Muscle of leg (tissue), 11 donors: Measurements from ENCODE around the gene LUZP2. TPM values are rescaled to one million over a fixed set of nuclear protein-coding genes. Genes with fewer than 3 reads are reported as not detected.

Experiments used
- DNase-seq: peaks from one replicate; pipeline ENCODE4 v3.0.0; 2013
- H3K27ac ChIP-seq: one replicate; pipeline ENCODE4 v1.5.1; 2013; ENCODE audit warnings: mild to moderate bottlenecking, low read length, control low read depth
- H3K27me3 ChIP-seq: one replicate; pipeline ENCODE4 v1.6.1; 2013; ENCODE audit warnings: low read length; ENCODE audit not compliant: control insufficient read depth, insufficient read depth
- H3K36me3 ChIP-seq: one replicate; pipeline ENCODE4 v1.6.1; 2013; ENCODE audit warnings: low read length; ENCODE audit not compliant: control insufficient read depth, insufficient read depth
- H3K4me1 ChIP-seq: one replicate; pipeline ENCODE4 v1.6.1; 2013; ENCODE audit warnings: low read length; ENCODE audit not compliant: control insufficient read depth, insufficient read depth
- H3K4me3 ChIP-seq: one replicate; pipeline ENCODE4 v1.5.1; 2013; ENCODE audit warnings: low read length, control low read depth
- H3K9me3 ChIP-seq: replicated peaks from 2 replicates; pipeline ENCODE4 v1.6.1; 2013; ENCODE audit warnings: low read depth, low read length; ENCODE audit not compliant: control insufficient read depth
- WGBS: methylation state at CpG from one replicate; pipeline ENCODE4 v1.1.5; 2013; ENCODE audit warnings: missing lambda C conversion rate; ENCODE audit not compliant: insufficient coverage; 5-methylcytosine and 5-hydroxymethylcytosine counted together
- polyA plus RNA-seq, 8 donors: library from polyadenylated mRNA; unstranded; fragments of 120-200 nt; gene quantifications; one replicate each; pipeline versions ENCODE4 v1.2.1 to v1.2.3, GENCODE V29; 2013; ENCODE audit warnings: inconsistent platforms in 1 of 8, low replicate concordance in 1 of 8; ENCODE audit not compliant: insufficient read length in 8 of 8, insufficient read depth in 1 of 8
- total RNA-seq: library from RNA; stranded (reverse); fragments of 120-200 nt; gene quantifications from one replicate; pipeline ENCODE4 v1.2.4, GENCODE V29; 2013

Gene LUZP2
- total and polyA plus RNA-seq, 9 donors = 0.40 to 3.6 (median 1.7) TPM

- DNase-seq = no peak
- no CpG with 5 or more reads among the region's 2 CpGs for WGBS
- Histone ChIP-seq H3K27me3 (no peaks in the 10 kb centered on the region), H3K4me1 (no peaks in the 10 kb centered on the region), H3K9me3 (no peaks in the 10 kb centered on the region), H3K4me3 (no peak overlapping the region), H3K27ac (no peak overlapping the region), H3K36me3 (no peaks in the 10 kb centered on the region)
Measured at GRCh38 chr11:24651873-24652272, 155.0 kb downstream of the LUZP2 start.

GRCh38 chr11:24653901-24654300 lies 157.0 kb downstream of the LUZP2 start:
- no peak for DNase-seq
- no peaks in the 10 kb centered on the region for H3K36me3 ChIP-seq
- H3K27me3 ChIP-seq = no peaks in the 10 kb centered on the region
- no peak overlapping the region for H3K4me3 ChIP-seq
- H3K4me1 ChIP-seq = no peaks in the 10 kb centered on the region
- no CpG with 5 or more reads among the region's 4 CpGs for WGBS
- H3K9me3 ChIP-seq = no peaks in the 10 kb centered on the region
- H3K27ac ChIP-seq = no peak overlapping the region

GRCh38 chr11:24661331-24661730 lies 164.5 kb downstream of the LUZP2 start:
- peak; percentile 72 for DNase-seq
- no CpG with 5 or more reads among the region's 1 CpG for WGBS
- no peaks in the 10 kb centered on the region for H3K27me3 ChIP-seq
- H3K36me3 ChIP-seq = no peaks in the 10 kb centered on the region
- H3K27ac ChIP-seq = no peak overlapping the region
- H3K4me3 ChIP-seq = no peak overlapping the region
- no peaks in the 10 kb centered on the region for H3K4me1 ChIP-seq
- no peaks in the 10 kb centered on the region for H3K9me3 ChIP-seq

GRCh38 chr11:24664399-24664798 lies 167.5 kb downstream of the LUZP2 start:
- Histone ChIP-seq H3K4me1 (no peaks in the 10 kb centered on the region), H3K27ac (no peak overlapping the region), H3K9me3 (no peaks in the 10 kb centered on the region), H3K27me3 (no peaks in the 10 kb centered on the region), H3K4me3 (no peak overlapping the region), H3K36me3 (no peaks in the 10 kb centered on the region)
- WGBS = 88% methylated on average over 1 of the region's 1 CpG
- no peak for DNase-seq

- Histone ChIP-seq H3K27me3 (no peaks in the 10 kb centered on the region), H3K9me3 (no peaks in the 10 kb centered on the region), H3K36me3 (no peaks in the 10 kb centered on the region), H3K4me1 (no peaks in the 10 kb centered on the region), H3K27ac (no peak overlapping the region), H3K4me3 (no peak overlapping the region)
- WGBS = no CpG with 5 or more reads among the region's 5 CpGs
- DNase-seq = no peak
Measured at GRCh38 chr11:24667353-24667968, 170.6 kb downstream of the LUZP2 start.

GRCh38 chr11:24678703-24679348 lies 182.0 kb downstream of the LUZP2 start:
- Histone ChIP-seq H3K27me3 (no peaks in the 10 kb centered on the region), H3K4me1 (no peaks in the 10 kb centered on the region), H3K27ac (no peak overlapping the region), H3K36me3 (no peaks in the 10 kb centered on the region), H3K9me3 (no peaks in the 10 kb centered on the region), H3K4me3 (no peak overlapping the region)
- no peak for DNase-seq
- no CpG with 5 or more reads among the region's 5 CpGs for WGBS

DNA sequence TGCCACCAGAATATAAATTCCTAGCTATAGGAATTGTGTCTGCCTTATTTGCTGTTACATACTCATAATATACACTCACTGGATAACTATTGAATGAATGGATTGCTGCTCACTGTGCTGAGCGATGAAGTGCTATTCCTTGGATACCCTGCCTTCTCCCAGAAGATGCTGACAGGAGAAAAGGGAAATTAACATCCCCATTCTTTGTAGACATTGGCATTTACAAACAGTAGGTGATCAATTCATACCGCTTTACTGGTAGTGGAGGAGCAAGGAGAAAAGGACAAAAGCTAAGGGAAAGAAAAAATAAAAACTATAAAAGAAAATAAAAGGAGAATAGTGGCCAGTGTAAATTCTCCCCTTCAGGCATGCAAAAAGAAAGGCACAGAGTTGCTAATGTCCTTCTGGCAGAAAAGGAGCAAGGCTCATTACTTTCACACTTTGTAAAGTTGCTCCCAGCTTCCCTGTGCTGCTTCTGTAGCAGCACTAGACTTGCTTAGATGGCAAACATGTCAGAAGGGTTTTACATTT lies 183.0 kb downstream of the LUZP2 start:
- H3K27me3 ChIP-seq = no peaks in the 10 kb centered on the region
- no CpG with 5 or more reads among the region's 2 CpGs for WGBS

DNA sequence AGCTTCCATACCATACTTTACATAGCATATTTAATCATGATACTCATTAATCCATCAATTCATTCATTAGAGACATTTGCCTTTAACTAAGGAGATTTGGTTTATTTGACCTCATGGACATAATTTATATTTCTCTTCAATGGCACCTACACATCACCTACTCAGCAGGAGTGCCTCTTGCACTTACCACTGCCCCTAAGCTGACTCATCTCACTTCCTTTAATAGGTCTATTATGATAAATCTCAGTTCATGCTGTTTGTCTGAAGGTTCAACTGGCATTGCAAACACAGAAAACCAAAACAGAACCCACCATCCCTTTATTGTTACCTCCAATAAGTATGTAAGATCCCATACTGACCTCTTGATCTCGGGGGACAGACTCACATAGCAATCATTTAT lies 186.7 kb downstream of the LUZP2 start:
- no peak overlapping the region for H3K27ac ChIP-seq
- no peaks in the 10 kb centered on the region for H3K9me3 ChIP-seq
- no peak for DNase-seq
- H3K27me3 ChIP-seq = no peaks in the 10 kb centered on the region
- H3K4me3 ChIP-seq = no peak overlapping the region
- WGBS = no CpG with 5 or more reads among the region's 1 CpG
- no peaks in the 10 kb centered on the region for H3K36me3 ChIP-seq
- no peaks in the 10 kb centered on the region for H3K4me1 ChIP-seq

More for the DNA sequence above, 183.0 kb downstream of the LUZP2 start:
- DNase-seq = no peak
- H3K27ac ChIP-seq = no peak overlapping the region
- H3K4me3 ChIP-seq = no peak overlapping the region
- H3K36me3 ChIP-seq = no peaks in the 10 kb centered on the region
- H3K4me1 ChIP-seq = no peaks in the 10 kb centered on the region
- no peaks in the 10 kb centered on the region for H3K9me3 ChIP-seq

- Histone ChIP-seq H3K27ac (no peak overlapping the region), H3K27me3 (no peaks in the 10 kb centered on the region), H3K4me1 (no peaks in the 10 kb centered on the region), H3K9me3 (no peaks in the 10 kb centered on the region), H3K36me3 (no peaks in the 10 kb centered on the region), H3K4me3 (no peak overlapping the region)
- no CpG with 5 or more reads among the region's 1 CpG for WGBS
- no peak for DNase-seq
Measured at GRCh38 chr11:24685821-24686220, 189.0 kb downstream of the LUZP2 start.

GRCh38 chr11:24687531-24688147 lies 190.8 kb downstream of the LUZP2 start:
- Histone ChIP-seq H3K27me3 (no peaks in the 10 kb centered on the region), H3K27ac (no peak overlapping the region), H3K4me3 (no peak overlapping the region), H3K9me3 (no peaks in the 10 kb centered on the region), H3K36me3 (no peaks in the 10 kb centered on the region), H3K4me1 (no peaks in the 10 kb centered on the region)
- 80% methylated on average over 1 of the region's 3 CpGs for WGBS
- no peak for DNase-seq
